Memory B cell (primary cell): ENCODE measurements around the gene ANKAR.

Experiments
- ATAC-seq: fragments of 150-1000 bp; cut with Tn5 transposase; 2 replicates; pipeline ENCODE4 v1.10.0; 2021; ENCODE audit warnings: low read depth, mild to moderate bottlenecking, moderate library complexity
- DNase-seq, 2 donors: peaks; one replicate each; pipeline ENCODE4 v3.0.0; 2022; ENCODE audit warnings: low spot score in 2 of 2
- H3K27ac Mint-ChIP-seq: one replicate; pipeline ENCODE4 v1.8.0; 2022; ENCODE audit warnings: mild to moderate bottlenecking, moderate library complexity, mixed read lengths
- H3K27me3 Mint-ChIP-seq: one replicate; pipeline ENCODE4 v1.8.0; 2022; ENCODE audit warnings: mixed read lengths
- H3K36me3 Mint-ChIP-seq: one replicate; pipeline ENCODE4 v1.8.0; 2022; ENCODE audit warnings: mild to moderate bottlenecking, mixed read lengths
- H3K4me1 Mint-ChIP-seq: one replicate; pipeline ENCODE4 v1.8.0; 2022; ENCODE audit warnings: mixed read lengths
- H3K4me3 Mint-ChIP-seq: one replicate; pipeline ENCODE4 v1.8.0; 2022; ENCODE audit warnings: mild to moderate bottlenecking, moderate library complexity, mixed read lengths
- H3K9me3 Mint-ChIP-seq: one replicate; pipeline ENCODE4 v1.8.0; 2022; ENCODE audit warnings: mixed read lengths

ANKAR gene, protein sequence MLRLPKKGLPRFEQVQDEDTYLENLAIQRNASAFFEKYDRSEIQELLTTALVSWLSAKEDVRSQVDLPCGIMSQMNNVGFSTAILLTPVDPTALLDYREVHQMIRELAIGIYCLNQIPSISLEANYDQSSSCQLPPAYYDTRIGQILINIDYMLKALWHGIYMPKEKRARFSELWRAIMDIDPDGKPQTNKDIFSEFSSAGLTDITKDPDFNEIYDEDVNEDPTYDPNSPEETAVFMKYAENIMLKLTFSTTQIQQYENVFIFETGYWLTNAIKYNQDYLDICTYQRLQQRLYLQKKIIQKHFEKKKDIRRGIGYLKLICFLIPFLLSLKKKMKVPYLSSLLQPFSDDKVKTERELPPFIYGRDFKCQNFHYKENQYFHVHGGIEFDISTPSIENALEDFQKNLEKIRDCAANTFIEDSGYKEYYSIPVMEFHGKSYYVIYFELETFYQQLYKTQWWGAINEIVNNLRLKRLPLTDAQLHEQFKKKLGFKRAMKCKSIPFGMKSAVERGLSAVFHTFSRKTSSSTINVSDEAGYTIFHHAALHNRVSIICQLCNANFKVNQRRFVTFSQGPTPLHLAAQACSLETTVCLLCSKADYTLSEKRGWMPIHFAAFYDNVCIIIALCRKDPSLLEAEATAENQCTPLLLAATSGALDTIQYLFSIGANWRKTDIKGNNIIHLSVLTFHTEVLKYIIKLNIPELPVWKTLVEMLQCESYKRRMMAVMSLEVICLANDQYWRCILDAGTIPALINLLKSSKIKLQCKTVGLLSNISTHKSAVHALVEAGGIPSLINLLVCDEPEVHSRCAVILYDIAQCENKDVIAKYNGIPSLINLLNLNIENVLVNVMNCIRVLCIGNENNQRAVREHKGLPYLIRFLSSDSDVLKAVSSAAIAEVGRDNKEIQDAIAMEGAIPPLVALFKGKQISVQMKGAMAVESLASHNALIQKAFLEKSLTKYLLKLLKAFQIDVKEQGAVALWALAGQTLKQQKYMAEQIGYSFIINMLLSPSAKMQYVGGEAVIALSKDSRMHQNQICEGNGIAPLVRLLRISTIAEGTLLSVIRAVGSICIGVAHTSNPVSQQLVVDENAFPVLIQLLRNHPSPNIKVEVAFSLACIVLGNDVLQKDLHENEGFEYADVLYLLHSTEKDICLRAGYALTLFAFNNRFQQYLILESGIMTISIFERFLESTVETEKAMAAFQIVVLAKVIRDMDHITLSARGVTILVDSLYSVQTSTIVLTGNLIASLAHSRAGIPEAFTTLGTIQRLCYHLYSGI (N-terminal part only)

DNA sequence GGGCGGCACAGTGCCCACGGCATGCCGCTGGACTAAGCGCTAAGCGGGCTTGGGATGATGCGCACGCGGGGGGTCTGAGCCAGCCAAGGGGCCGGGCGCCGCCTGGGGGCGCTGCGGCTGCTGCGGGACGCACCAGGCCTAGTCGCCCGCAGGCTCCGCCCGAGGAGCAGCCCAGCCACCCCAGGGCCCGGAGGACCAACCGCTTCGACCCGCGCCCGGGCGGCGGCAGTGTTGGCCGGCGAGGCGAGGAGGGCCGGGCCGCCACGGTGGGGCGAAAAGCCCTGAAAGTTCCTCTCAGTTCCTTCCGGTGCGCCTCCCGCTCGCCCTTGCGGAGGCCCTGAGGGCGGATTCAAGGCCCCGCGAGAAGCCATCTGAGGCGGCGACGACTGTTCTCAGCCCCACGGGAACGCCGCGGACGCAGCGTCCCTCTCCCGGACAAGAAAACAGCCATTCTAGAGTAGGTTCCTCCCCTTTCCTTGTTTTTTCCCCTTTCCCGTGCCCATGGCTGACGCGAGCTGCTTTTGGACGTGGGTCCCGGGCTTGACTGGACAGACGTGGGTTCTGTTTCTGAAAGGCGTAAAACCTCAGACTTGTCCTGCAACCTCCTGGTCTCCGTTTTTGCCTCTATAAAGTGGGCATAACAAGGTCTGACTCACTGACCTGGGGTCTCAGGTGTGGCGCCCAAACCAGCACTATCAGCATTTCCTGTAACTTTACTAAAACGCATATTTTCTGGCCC, at the start of gene ANKAR:
ANKAR (plus strand) TSS at position 297 of the 739 bp plus-strand sequence. CDS start 1,821 bp downstream, outside the sequence.
- peaks cover 22% of the 10 kb centered on the region for H3K36me3 Mint-ChIP-seq
- H3K4me1 Mint-ChIP-seq, result peaks cover 26% of the 10 kb centered on the region
- H3K4me3 Mint-ChIP-seq, result peak within 1 kb of the TSS; percentile 95
- peak within 1 kb of the TSS; percentile 97 for H3K27ac Mint-ChIP-seq
- peak; percentile 90 for ATAC-seq
- peaks cover 8% of the 10 kb centered on the region for H3K9me3 Mint-ChIP-seq
- DNase-seq, result peak; percentile 89
- H3K27me3 Mint-ChIP-seq, result no peaks in the 10 kb centered on the region

DNA sequence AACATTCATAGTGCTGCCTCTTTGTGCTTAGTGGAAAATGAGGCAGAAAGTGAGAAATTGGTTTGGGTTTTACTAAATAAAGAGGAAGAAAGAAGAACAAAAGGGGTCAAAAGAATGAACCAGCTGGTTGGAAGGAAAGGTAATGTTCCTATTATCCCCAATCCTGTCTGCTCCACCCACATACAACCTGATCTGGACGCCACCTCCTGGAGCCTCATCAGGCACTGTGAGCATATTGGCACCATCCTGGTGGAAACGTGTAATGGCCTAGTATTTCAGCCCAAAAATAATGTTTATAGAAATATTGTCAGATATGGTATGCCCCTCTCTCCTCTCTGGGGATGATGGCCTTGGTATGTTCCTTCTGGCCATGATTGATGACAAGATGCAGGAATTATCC, 48.8 kb upstream of the ANKAR start:
- H3K27me3 Mint-ChIP-seq, result peaks cover 3% of the 10 kb centered on the region
- no peak for ATAC-seq
- H3K4me1 Mint-ChIP-seq, result no peaks in the 10 kb centered on the region
- H3K27ac Mint-ChIP-seq, result no peak overlapping the region
- no peaks in the 10 kb centered on the region for H3K9me3 Mint-ChIP-seq
- H3K4me3 Mint-ChIP-seq, result no peak overlapping the region
- no peaks in the 10 kb centered on the region for H3K36me3 Mint-ChIP-seq
- no peak for DNase-seq

DNA sequence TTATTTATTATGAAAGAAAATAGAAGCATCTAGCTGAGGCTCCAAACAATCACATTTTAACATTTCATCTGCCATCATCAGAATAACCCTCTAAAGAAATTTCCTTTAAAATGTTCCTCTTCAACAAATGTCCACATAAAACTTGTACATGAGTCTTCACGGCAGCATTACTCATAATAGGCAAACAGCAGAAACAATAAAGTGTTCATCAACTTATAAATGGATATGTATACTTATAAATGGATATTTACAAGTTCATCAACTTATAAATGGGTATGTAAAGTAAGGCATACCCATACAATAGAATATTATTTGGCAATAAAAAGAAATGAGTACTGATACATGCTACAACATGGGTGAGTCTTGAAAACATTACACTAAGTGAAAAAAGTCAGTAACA, 46.7 kb upstream of the ANKAR start:
- Mint-ChIP-seq H3K27ac (no peak overlapping the region), H3K9me3 (no peaks in the 10 kb centered on the region), H3K4me1 (no peaks in the 10 kb centered on the region), H3K4me3 (no peak overlapping the region), H3K36me3 (no peaks in the 10 kb centered on the region), H3K27me3 (peaks cover 3% of the 10 kb centered on the region)
- DNase-seq (no peak), ATAC-seq (no peak)

DNA sequence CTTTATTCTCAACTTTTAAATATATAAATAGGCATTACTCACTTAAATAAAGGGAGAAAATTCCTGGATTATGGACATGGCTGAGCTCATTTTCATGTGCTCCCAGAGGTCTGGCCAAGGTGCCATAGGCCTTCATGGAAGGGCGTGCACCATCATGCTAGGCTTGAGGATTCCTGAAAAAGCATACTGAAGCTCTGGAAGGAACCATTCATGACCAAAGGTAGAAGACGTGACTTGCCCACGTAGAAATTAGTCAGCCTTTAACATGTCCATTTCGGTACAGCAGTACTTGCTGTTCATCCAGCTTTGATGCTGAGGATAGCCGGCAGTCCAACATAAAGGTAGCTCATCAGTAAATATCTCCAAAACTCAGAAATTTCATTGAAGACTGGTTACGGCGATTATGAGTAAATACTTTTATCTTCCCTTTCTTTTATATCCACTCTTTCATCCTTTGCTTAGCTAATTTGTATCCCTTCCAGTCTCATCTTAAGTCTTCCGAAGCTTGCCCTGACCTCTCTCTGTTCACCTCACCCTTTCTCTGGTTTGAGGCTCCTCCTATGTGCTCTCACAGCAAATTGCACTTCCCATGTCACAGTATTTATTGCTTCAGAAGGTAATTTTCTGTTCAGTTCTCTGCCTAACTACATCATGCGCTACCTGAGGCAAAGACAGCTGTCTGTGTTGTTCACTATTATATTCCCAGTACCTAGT, 45.5 kb upstream of the ANKAR start:
- ATAC-seq (no peak), DNase-seq (no peak)
- Mint-ChIP-seq H3K36me3 (no peaks in the 10 kb centered on the region), H3K4me3 (no peak overlapping the region), H3K9me3 (no peaks in the 10 kb centered on the region), H3K27ac (no peak overlapping the region), H3K4me1 (no peaks in the 10 kb centered on the region), H3K27me3 (peaks cover 3% of the 10 kb centered on the region)

DNA sequence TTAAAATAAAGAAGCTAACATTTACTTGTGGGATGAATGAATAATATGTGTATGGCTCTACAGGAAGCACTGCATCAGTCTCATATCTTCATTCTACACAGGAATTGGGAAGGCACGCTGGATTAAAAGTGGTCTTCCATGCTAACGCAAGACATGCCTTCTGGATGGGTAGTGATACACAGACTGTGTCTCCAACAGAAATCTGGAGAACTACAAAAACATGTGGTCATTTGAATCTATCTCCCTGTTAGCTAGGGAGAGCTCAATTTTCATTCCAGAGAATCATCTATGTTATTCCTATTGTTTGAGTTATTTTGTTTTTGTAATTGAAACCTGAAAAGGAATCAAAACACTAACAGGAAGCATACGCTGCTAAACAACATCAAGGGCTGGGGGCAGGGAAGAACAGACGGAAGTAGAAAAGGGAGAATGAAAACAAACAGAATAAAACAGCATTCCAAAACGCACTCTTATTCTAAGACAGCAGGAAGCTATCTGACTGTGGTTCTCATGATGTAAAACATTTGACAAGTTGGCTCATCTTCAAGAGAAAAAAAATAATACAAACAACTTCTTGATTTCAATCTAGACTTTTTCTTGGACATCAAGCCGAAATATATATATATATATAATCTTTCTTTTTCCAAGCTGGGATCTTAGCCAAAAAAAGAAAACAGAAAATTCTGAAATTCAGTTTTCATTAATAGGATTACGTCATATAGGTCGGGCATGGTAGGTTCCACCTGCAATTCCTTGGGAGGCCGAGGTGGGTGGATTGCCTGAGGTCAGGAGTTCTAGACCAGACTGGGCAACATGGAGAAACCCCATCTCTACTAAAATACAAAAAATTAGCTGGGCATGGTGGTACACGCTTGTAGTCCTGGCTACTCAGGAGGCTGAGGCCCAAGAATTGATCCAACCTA, 44.7 kb upstream of the ANKAR start:
- Mint-ChIP-seq H3K36me3 (no peaks in the 10 kb centered on the region), H3K4me3 (no peak overlapping the region), H3K9me3 (no peaks in the 10 kb centered on the region), H3K27me3 (peaks cover 3% of the 10 kb centered on the region), H3K4me1 (no peaks in the 10 kb centered on the region), H3K27ac (no peak overlapping the region)
- ATAC-seq, result no peak
- no peak for DNase-seq

DNA sequence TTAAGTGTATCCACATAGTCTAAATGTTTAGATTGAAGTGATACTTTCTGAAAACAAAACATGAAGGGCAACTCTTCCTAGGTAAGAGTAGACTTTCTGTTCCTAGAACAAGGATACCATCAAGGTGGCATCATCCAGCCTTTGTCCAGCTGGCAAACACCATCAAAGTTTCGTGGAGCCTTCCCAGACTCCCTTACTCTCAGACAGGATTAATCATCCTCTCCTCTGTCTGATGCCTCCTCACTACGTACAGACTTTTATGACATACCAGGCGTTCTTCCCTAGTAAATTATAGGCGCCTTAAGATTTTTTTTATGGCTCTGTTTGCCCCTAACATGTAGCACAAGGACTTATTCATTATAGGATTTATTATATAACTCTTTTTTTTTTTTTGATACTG, 42.6 kb upstream of the ANKAR start:
- ATAC-seq (no peak), DNase-seq (no peak)
- no peaks in the 10 kb centered on the region for H3K36me3 Mint-ChIP-seq
- no peaks in the 10 kb centered on the region for H3K27me3 Mint-ChIP-seq
- H3K27ac Mint-ChIP-seq, result no peak overlapping the region
- no peaks in the 10 kb centered on the region for H3K9me3 Mint-ChIP-seq
- H3K4me3 Mint-ChIP-seq, result no peak overlapping the region
- no peaks in the 10 kb centered on the region for H3K4me1 Mint-ChIP-seq

DNA sequence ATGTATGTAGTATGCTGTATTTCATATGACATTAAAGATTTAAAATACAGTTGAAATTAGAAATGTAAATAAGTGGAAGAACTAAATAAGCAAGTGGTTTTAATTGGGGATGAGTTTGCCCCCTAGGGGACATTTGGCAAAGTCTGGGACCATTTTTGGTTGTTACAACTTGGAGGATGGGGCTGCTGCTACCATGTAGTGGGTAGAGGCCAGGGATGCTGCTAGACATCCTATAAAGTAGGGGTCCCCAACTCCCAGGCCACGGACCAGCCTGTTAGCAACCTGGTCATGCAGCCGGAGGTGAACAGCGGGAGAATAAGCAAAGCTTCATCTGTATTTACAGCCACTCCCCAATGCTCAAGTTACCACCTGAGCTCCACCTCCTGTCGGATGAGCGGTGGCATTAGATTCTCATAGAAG, 41.1 kb upstream of the ANKAR start:
- Mint-ChIP-seq H3K27me3 (no peaks in the 10 kb centered on the region), H3K4me3 (no peak overlapping the region), H3K36me3 (no peaks in the 10 kb centered on the region), H3K9me3 (no peaks in the 10 kb centered on the region), H3K27ac (no peak overlapping the region), H3K4me1 (no peaks in the 10 kb centered on the region)
- no peak for ATAC-seq
- no peak for DNase-seq

DNA sequence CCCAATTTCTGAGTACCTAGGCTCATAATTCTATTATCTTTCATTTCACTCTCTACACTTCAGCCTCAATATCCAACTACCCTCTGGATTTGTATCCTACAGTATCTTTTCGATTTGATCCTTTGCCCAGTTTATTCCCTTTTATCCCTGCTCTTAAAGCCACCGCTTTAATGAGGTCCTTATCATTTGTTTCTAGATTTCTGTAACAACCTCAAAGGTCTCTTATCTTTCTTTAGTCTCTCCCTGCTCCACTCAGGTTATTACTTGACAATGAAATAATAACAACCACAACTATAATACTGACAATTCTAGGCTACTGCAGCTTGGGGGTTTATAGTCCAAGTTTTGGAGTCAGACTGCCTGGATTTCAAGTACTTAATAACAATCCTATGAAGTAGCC, 39.1 kb upstream of the ANKAR start:
- ATAC-seq (no peak), DNase-seq (no peak)
- H3K4me3 Mint-ChIP-seq, result no peak overlapping the region
- H3K4me1 Mint-ChIP-seq, result no peaks in the 10 kb centered on the region
- no peaks in the 10 kb centered on the region for H3K36me3 Mint-ChIP-seq
- H3K27ac Mint-ChIP-seq, result no peak overlapping the region
- no peaks in the 10 kb centered on the region for H3K9me3 Mint-ChIP-seq
- H3K27me3 Mint-ChIP-seq, result no peaks in the 10 kb centered on the region

DNA sequence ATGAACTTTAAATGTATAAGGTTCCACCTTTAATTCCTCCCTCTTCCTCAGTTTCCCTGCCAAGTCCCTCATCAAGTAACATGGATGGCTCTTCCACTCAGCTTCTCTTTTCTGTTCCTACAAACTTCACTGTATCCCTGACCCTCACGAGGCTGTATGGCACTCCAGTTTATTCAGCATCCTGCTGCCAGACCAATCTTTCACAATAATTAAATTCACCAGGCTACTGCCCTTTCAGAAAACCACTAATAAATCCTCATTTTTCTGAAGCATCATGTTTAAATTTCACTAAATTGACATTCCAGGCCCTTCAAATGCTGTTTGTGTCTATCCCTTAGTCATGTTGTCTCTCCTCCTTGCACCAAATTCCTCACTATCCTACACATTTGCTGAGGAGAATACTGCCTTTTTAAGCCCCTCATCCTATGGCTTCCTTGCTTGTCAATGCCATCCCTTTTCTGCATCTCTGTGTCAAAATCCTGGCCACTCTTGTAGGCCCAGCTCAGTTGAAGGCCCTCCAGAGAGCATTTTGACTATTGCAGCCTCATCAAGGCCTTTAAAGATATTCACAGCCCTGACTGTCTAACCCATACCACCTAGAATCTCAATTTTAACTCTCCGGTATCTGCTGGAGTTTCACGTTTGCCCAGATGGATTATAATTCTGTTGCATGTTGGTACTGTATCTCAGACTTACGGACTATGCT, 36.0 kb upstream of the ANKAR start:
- H3K27ac Mint-ChIP-seq, result no peak overlapping the region
- no peaks in the 10 kb centered on the region for H3K36me3 Mint-ChIP-seq
- DNase-seq (no peak), ATAC-seq (no peak)
- no peak overlapping the region for H3K4me3 Mint-ChIP-seq
- H3K4me1 Mint-ChIP-seq, result no peaks in the 10 kb centered on the region
- H3K9me3 Mint-ChIP-seq, result no peaks in the 10 kb centered on the region
- no peaks in the 10 kb centered on the region for H3K27me3 Mint-ChIP-seq

DNA sequence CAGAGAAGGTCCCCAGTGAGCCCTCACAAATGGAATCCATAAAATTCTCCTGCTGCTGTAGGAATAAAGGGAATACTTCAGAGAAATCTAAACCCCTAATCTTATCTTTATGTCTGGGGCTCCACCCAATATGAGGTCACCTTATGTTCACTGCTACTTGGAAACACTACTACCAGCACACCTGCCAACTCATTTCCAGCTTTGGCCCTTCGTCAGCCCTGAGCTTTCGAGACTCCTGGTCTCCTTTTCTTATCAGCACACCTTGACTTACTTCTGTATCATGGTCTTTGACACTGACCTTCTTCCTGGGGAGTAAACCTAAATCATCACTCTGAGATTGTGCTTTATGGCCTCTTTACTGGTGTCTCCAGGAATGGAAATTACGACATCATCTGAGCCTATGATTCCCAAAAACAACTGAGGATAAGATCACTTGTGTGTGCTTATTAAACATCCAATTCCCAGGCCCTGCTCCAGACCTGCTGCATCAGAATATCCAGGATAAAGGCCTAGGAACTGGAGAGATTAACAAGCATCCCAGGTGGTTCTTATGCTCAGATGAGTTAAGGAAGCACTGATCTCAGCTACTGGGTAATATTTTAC, 35.4 kb upstream of the ANKAR start:
- Mint-ChIP-seq H3K4me1 (no peaks in the 10 kb centered on the region), H3K27ac (no peak overlapping the region), H3K4me3 (no peak overlapping the region), H3K27me3 (no peaks in the 10 kb centered on the region), H3K36me3 (no peaks in the 10 kb centered on the region), H3K9me3 (no peaks in the 10 kb centered on the region)
- ATAC-seq, result no peak
- no peak for DNase-seq

DNA sequence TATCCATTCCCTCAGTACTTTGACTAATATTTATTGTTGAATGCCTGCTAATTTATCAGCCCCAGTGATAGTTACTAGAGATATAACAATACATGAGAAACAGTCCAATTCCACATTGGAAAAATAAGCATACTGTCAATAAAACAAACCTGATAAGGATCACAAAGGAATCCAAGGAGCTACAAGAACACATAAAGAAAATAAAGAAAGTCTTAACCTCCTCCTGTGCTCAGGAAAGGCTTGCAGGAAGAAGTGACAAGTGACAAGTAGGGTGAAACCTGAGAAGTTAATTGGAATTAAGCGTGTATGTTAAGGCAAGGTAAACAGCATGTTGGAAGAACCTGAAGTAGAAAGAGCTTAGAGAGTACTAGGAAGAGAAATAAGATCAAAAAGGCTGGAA, 33.5 kb upstream of the ANKAR start:
- Mint-ChIP-seq H3K4me3 (no peak overlapping the region), H3K4me1 (no peaks in the 10 kb centered on the region), H3K9me3 (no peaks in the 10 kb centered on the region), H3K36me3 (no peaks in the 10 kb centered on the region), H3K27ac (no peak overlapping the region), H3K27me3 (no peaks in the 10 kb centered on the region)
- no peak for ATAC-seq
- DNase-seq, result no peak
